GM18498 (cell line): Measurements from ENCODE around the gene KRTAP5-11.
"Not testable (repeated sequence)": the region's sequence is repeated elsewhere in the genome, so short reads cannot be mapped to it uniquely, and the experiment has no call there.

Source experiments
- ATAC-seq: cut with Tn5 transposase; IDR thresholded peaks from one replicate; pipeline ENCODE4 v1.9.1; 2021; ENCODE audit warnings: mild to moderate bottlenecking, moderate library complexity; ENCODE audit not compliant: unreplicated experiment

Gene KRTAP5-11

DNA sequence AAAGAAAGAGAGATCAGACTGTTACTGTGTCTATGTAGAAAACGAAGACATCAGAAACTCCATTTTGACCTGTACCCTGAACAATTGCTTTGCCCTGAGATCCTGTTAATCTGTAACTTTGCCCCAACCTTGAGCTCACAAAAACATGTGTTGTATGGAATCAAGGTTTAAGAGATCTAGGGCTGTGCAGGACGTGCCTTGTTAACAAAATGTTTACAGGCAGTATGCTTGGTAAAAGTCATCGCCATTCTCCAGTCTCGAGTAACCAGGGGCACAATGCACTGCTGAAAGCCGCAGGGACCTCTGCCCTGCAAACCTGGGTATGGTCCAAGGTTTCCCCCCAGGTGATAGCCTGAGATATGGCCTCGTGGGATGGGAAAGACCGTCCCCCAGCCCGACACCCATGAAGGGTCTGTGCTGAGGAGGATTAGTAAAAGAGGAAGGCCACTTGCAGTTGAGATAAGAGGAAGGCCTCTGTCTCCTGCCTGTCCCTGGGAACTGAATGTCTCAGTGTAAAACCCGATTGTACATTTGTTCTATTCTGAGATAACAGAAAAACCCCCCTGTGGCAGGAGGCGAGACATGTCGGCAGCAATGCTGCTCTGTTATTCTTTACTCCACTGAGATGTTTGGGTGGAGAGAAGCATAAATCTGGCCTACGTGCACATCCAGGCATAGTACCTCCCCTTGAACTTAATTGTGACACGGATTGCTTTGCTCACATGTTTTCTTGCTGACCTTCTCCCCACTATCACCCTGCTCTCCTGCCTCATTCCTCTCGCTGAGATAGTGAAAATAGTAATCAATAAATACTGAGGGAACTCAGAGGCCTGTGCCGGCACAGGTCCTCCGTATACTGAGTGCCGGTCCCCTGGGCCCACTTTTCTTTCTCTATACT, 47.7 kb downstream of the KRTAP5-11 start:
- ATAC-seq: not testable (repeated sequence)

GRCh38 chr11:71532036-71532610, 50.6 kb downstream of the KRTAP5-11 start:
- no peak for ATAC-seq
